NT2/D1 (cell line): Measurements from ENCODE around the gene CDKN3.

Experiments used
- YY1 ChIP-seq: IDR thresholded peaks from 2 replicates; pipeline ENCODE4 v1.6.1; 2011; ENCODE audit not compliant: insufficient read length, insufficient read depth
- ZNF274 ChIP-seq: IDR thresholded peaks from 2 replicates; pipeline ENCODE4 v1.6.1; 2011; ENCODE audit warnings: mild to moderate bottlenecking, low read depth, low read length

GRCh38 chr14:54451961-54452360 lies 55.2 kb downstream of the CDKN3 start:
- TF ChIP-seq ZNF274 (no peak), YY1 (no peak)
